ENCODE data around the gene DIS3L2.

GRCh38 chr2:232293191-232293590 lies 331.7 kb downstream of the DIS3L2 start:
- TF ChIP-seq EZH2 (IDR thresholded peaks at IDR 0.05; ENCODE audit: low read depth, unreplicated experiment), result no peak
- TF ChIP-seq CTCF (conservative IDR thresholded peaks at IDR 0.05; ENCODE audit: low read depth in 2 of 2), result no peak
- no peak for TF ChIP-seq POLR2AphosphoS5 (IDR thresholded peaks at IDR 0.05; ENCODE audit: low read depth)
- TF ChIP-seq CREB1 (CRISPR knock-in tag; IDR thresholded peaks at IDR 0.05; ENCODE audit: low read depth), result no peak
- TF ChIP-seq STAT1 (IDR thresholded peaks at IDR 0.05; ENCODE audit: unreplicated experiment), result no peak
- TF ChIP-seq NANOG (IDR thresholded peaks at IDR 0.05; ENCODE audit: borderline replicate concordance), result no peak
- TF ChIP-seq EZH2phosphoT487 (IDR thresholded peaks at IDR 0.05; ENCODE audit: unreplicated experiment), result no peak
- no peak for TF ChIP-seq REST (IDR thresholded peaks at IDR 0.05; ENCODE audit: unreplicated experiment)
- TF ChIP-seq ETS1 (IDR thresholded peaks at IDR 0.05), result no peak
